ENCODE measurements around the gene CD101.

The CD101 gene

DNA sequence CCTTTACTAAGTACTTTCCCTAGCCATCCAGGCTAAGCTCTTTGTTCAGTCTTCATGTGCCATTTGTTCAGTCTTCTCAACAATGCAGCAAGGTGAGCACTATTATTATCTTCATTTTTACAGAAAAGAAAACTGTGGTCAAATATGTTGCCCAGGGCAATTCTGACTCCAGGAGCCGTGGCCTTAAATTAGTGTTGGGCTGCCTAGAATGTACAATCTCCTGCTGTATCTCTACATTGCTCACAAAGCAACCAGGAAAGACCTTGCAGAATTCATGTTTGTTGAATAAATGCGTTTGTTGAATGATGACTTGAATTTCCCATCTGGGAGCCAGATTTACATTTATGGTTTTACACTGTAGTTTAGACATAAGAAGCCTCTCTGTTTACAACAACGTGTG lies 14.2 kb downstream of the CD101 start:
- H3K4me3 ChIP-seq (ENCODE audit: low read depth, low read length): no peak overlapping the region
- TF ChIP-seq, protein P1, sequence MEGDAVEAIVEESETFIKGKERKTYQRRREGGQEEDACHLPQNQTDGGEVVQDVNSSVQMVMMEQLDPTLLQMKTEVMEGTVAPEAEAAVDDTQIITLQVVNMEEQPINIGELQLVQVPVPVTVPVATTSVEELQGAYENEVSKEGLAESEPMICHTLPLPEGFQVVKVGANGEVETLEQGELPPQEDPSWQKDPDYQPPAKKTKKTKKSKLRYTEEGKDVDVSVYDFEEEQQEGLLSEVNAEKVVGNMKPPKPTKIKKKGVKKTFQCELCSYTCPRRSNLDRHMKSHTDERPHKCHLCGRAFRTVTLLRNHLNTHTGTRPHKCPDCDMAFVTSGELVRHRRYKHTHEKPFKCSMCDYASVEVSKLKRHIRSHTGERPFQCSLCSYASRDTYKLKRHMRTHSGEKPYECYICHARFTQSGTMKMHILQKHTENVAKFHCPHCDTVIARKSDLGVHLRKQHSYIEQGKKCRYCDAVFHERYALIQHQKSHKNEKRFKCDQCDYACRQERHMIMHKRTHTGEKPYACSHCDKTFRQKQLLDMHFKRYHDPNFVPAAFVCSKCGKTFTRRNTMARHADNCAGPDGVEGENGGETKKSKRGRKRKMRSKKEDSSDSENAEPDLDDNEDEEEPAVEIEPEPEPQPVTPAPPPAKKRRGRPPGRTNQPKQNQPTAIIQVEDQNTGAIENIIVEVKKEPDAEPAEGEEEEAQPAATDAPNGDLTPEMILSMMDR (IDR thresholded peaks at IDR 0.05; ENCODE audit: borderline replicate concordance, insufficient read depth, low read depth, low read length): no peak

DNA sequence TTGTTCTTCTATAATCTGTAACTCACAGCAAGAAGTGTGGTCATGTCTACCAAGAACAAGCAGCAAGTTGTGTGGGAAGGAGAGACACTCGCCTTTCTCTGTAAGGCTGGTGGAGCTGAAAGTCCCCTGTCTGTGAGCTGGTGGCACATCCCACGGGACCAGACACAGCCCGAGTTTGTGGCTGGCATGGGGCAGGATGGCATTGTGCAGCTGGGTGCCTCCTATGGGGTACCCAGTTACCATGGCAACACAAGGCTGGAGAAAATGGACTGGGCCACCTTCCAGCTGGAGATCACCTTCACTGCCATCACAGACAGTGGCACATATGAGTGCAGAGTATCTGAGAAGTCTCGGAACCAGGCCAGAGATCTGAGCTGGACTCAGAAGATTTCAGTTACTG lies 15.5 kb downstream of the CD101 start:
- no peak overlapping the region for H3K4me3 ChIP-seq (ENCODE audit: low read depth, low read length)
- TF ChIP-seq, protein P1 (IDR thresholded peaks at IDR 0.05; ENCODE audit: borderline replicate concordance, insufficient read depth, low read depth, low read length): no peak

DNA sequence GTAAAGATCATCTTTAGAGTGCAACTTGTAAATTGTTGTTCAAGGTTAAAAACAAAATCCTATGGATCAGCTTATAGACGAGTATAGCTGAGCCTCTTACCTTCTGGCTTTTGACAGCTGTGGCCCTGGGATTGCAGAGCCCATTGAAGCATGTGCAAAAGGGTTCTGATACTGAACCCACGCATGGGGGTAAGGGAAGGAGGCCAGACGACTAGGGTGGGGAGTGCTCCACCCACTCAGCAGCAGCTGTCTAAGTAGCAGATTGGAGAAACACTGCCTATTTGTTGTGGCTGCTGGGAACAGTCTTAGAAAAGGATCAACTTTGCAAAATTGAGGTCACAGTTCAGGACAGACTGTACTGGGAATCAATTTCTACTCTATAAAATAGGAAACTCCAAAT lies 16.1 kb downstream of the CD101 start:
- TF ChIP-seq, protein P1 (IDR thresholded peaks at IDR 0.05; ENCODE audit: borderline replicate concordance, insufficient read depth, low read depth, low read length): no peak
- H3K4me3 ChIP-seq (ENCODE audit: low read depth, low read length): no peak overlapping the region

DNA sequence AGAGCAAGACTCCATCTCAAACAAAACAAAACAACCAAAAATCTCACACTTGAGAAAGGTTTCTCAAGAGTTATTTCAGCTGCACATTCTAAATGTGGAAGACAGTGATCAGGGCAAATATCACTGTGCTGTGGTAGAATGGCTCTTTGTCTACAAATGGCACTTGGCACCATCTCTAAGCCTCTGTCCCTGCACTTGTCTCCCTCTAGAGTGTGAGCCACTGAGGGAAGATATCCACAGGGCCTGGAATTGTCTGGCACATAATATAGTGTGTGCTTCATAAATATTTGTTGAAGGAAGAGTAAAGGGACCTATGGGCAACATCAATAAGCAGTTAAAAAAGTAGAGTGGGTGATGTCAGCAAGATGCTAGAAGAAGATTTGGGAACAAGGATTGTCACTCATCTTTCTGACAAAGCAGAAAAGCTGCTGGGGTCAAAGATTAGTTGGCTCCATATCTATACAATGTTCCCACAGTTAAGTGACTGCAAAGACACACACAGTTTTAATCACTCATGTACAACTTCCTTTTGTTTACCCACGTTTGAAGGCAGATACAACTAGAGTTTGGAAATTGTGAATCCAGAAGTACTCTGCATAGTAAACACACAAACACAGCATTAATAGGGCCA lies 19.1 kb downstream of the CD101 start:
- H3K4me3 ChIP-seq (ENCODE audit: low read depth, low read length): no peak overlapping the region
- TF ChIP-seq, protein P1 (IDR thresholded peaks at IDR 0.05; ENCODE audit: borderline replicate concordance, insufficient read depth, low read depth, low read length): no peak

DNA sequence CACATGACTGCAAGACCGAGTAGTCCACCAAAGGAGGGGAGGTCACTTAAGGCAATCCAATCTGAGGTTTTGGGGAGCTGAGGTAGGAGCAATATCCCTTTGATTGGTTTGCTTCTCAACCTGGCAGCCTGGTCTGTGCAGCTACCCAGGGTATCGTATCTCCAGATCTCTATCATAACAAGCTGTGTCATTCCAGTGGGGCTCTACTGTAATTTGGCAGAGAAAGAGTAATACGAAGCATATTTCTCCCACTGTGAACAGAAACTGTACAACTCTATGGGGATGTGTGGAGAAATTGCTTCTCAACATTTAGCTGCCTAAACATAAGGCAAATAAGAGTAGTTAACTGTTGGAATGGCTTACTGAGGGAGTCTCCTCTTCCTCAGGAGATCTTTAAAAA lies 20.6 kb downstream of the CD101 start:
- H3K4me3 ChIP-seq (ENCODE audit: low read depth, low read length): no peak overlapping the region
- TF ChIP-seq, protein P1 (IDR thresholded peaks at IDR 0.05; ENCODE audit: borderline replicate concordance, insufficient read depth, low read depth, low read length): no peak

DNA sequence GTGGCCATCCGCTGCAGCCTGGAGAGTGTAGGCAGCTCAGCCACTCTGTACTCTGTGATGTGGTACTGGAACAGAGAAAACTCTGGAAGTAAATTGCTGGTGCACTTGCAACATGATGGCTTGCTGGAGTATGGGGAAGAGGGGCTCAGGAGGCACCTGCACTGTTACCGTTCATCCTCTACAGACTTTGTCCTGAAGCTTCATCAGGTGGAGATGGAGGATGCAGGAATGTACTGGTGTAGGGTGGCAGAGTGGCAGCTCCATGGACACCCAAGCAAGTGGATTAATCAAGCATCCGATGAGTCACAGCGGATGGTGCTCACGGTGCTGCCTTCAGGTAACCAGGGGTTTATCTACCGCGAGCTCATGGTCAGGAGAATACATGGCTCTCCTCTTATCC lies 24.0 kb downstream of the CD101 start:
- H3K4me3 ChIP-seq (ENCODE audit: low read depth, low read length): no peak overlapping the region
- TF ChIP-seq, protein P1 (IDR thresholded peaks at IDR 0.05; ENCODE audit: borderline replicate concordance, insufficient read depth, low read depth, low read length): no peak

DNA sequence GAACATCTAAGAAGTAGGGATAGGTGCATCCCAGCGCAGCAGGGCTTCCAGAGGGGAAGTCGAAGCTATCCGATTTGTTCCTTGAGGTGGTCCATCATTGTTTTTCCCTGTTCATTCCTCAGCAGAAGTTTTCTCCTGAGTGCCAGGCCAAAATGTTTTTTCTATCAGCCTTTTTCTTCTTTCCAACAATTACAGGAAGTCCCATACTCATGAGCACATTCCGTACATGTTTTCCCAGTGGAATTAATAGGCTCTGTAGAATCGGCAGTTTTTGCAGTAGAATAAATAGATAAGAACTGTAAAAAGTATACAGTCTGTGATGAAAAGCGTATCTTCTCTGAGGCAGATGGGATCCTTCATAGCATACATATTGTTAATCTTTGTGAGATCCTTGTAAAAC lies 24.8 kb downstream of the CD101 start:
- no peak overlapping the region for H3K4me3 ChIP-seq (ENCODE audit: low read depth, low read length)
- TF ChIP-seq, protein P1 (IDR thresholded peaks at IDR 0.05; ENCODE audit: borderline replicate concordance, insufficient read depth, low read depth, low read length): no peak
